Stimulated activated CD8-positive, alpha-beta memory T cell treated with anti-CD3 and anti-CD28 coated beads, Interleukin-12 subunit alpha, Interleukin-12 subunit beta, amount 100 ng/mL, for 4 hours (primary cell): ENCODE measurements around the gene PKDCC.

Experiments
- DNase-seq: peaks from one replicate; pipeline ENCODE4 v3.0.0-alpha.2; 2020; ENCODE audit warnings: low read depth

The PKDCC gene

DNA sequence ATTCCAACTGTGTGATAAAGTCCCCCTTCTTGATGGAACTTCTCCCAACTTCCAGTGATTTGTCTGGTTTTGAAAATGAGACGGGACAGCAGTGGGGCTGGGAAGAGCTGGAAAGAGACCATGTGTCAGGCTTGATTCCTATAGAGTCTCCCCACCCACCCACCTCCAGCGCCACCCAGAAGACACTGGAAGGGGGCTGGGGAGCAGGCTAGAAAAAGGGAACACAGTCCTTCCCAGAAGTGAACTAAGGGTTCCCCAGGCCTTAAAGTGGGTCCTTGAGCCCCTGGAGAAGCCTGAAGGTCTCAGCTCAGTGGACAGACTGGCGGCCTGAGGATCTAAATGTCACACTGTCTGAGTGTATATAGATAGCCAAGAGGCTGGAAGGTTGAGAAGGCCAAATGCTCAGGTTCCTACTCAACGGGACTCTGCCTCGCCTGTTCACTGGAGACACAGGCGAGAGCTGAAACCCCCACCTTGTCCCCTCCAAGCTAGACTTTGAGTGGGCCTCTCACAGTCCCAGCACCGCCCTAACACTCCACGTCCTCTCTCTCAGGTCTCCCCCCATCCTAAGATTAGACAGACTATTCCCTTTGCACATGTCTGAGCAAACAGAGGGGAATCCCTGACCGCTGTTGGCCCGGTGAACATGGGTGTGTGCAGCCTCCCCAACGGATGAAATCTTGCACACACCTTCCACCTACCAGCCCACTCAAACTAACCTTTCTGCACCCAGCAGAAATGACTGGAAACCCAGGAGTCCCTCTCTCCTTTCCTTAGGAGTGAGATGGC is 1.6 kb downstream of the PKDCC start:
- no peak for DNase-seq

DNA sequence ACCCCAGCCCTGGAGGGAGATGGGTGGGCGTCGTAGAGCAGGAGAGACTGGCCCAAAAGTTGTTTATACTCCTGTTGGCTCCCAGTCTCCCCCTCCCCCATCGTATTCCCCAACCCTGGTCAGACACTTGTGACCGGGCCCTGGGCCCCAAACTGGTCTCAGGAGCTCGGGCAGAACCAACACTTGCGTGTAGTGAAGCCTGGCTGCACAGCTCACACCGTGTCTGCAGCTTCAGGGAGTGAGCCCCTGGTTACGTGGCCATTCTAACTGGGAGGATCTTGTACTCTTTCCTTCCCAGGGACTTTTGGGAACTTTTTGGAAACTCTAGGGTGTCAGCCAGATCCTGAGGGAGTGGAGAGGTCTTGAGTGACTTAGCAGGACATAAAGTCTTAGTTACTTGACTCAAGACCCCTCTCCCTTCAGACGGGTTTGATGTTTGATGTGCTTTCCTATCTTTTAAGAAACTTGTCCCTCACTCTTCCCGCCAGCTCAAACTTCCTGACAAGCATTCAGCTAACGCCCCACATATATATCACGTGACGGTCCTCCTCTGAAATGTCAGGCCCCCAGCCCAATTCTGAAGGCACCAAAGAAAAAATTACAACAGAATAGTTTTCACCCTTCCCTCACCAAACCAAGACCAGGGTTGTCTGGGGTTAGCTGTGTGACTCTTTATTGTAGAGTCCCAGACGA is 2.3 kb downstream of the PKDCC start:
- no peak for DNase-seq

GRCh38 chr2:42050703-42051542 is 3.1 kb downstream of the PKDCC start:
- DNase-seq = no peak

GRCh38 chr2:42051543-42052235 is 3.9 kb downstream of the PKDCC start:
- DNase-seq = no peak

DNA sequence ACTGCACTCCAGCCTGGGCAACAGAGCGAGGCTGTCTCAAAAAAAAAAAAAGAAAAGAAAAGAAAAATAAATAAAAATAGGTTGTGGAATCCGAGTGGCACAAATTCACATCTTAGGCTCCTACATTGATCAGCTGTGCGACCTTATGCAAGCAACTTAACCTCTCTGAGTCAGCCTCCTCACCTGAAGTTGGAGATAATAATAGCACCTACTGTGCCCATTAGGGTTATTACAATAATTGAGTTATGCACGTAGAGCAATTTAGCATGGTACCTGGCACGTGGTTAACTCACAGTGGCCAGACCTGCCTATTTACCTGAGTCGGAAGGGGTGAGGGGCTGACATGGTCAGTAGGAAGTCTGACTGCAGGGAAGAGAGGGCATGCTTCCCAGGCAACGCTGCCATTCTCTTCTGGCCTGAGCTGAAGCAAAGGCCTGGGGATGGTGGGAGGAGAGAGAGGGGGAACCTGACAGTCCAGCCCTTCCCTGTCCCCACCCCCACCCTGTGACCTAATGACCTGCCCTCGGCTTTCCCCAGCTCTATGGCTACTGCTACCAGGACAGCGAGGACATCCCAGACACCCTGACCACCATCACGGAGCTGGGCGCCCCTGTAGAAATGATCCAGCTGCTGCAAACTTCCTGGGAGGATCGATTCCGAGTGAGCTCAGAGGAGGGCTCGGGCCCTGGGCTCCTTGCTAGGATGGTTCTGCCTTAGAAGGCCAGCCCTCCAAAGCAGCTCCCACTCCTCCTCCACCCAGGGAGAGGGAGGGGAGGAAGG is 5.1 kb downstream of the PKDCC start:
- DNase-seq = no peak

- no peak for DNase-seq
Measured at GRCh38 chr2:42053482-42053790, 5.6 kb downstream of the PKDCC start.

GRCh38 chr2:42053791-42054701 is 6.2 kb downstream of the PKDCC start:
- DNase-seq = no peak

- no peak for DNase-seq
Measured at GRCh38 chr2:42054714-42055430, 7.1 kb downstream of the PKDCC start.

- DNase-seq = no peak
Measured at GRCh38 chr2:42055573-42056514, 8.0 kb downstream of the PKDCC start.

- DNase-seq = no peak
Measured at GRCh38 chr2:42057159-42057901, 9.5 kb downstream of the PKDCC start.

DNA sequence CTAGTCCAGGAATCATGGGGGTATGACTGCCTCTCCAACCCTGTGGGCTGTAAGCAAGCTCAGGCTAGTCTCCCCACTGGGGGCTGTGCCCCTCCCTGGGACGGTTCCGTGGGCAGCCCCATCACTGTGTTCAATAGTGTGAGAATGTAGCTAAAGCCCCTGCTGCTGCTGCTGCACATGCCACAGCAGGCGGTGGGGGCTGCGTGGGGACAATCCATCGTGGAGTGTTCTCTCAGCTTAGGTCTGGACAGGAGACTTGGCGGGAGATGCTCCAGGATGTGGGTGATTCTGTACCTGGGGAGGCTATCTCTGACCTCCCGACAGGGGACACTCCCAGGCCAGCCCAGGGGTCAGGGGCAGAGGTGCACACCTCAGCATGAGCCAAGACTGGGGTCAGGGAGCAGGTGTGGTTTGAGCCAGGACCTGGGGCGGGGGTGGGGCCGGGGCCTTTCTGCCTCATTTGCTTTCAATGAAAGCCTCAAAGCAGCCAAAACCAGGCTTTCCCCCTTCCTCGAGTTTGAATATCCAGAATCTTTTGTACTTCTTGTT is 10.2 kb downstream of the PKDCC start:
- DNase-seq = no peak

GRCh38 chr2:42059261-42059898 is 11.6 kb downstream of the PKDCC start:
- no peak for DNase-seq

DNA sequence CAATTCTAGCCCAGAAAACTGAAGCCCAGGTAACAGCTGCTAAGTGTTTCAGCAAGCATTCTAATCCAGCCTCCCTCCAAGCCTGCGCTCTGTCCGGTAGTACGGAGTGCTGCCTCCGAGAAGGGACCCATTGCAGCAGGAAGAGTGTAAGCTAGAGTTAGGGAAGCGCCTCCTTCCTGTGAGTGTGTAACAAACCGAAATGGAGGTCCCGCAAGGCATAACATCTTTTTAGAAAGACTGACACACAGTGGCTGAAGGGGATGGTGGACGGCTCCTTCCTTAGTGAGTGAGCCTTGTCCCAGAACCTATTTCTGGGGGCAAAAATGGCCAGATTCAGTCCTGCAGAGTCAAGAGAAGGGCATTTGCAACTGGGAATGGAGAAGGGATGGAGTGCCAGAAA is 12.2 kb downstream of the PKDCC start:
- no peak for DNase-seq

GRCh38 chr2:42060718-42061619 is 13.1 kb downstream of the PKDCC start:
- DNase-seq = no peak

GRCh38 chr2:42061839-42062238 is 14.0 kb downstream of the PKDCC start:
- no peak for DNase-seq
